GM12878 (cell line): Measurements from ENCODE around the gene GJB4. TPM values are rescaled to one million over a fixed set of nuclear protein-coding genes. Genes with fewer than 3 reads are reported as not detected.

Source experiments
- ATAC-seq: fragments of 200-7000 bp; cut with Tn5 transposase; 3 replicates; pipeline ENCODE4 v1.9.1; 2020; ENCODE audit warnings: mild to moderate bottlenecking, moderate library complexity
- BruUV-seq: library from RNA; stranded (reverse); fragments of 400-500 nt; replicated peaks from 2 replicates; lab custom pipeline; 2021; lab: Mats Ljungman, UMichigan
- CTCF ChIA-PET: fragments of 300-600 bp; sonication (Branson Sonifier 250); formaldehyde crosslinking; extraction: SDS; loops from one replicate; lab custom pipeline; 2021; ENCODE audit warnings: inconsistent platforms; lab: Yijun Ruan, JAX
- POLR2A ChIA-PET: fragments of 350-600 bp; formaldehyde crosslinking; extraction: SDS; loops from one replicate; lab custom pipeline; 2021; ENCODE audit warnings: inconsistent platforms; lab: Charles Lee
- RAD21 ChIA-PET: fragments of 300-600 bp; sonication (Branson Sonifier 250); formaldehyde crosslinking; loops from one replicate; lab custom pipeline; 2023; ENCODE audit warnings: antibody characterized with exemption; ENCODE audit not compliant: unreplicated experiment; lab: Charles Lee
- SMC1A ChIA-PET: fragments of 300-600 bp; sonication (Branson Sonifier 250); formaldehyde crosslinking; loops from one replicate; lab custom pipeline; 2023; ENCODE audit not compliant: unreplicated experiment, uncharacterized antibody; lab: Charles Lee
- DNase-seq: peaks from one replicate; pipeline ENCODE4 v3.0.0-alpha.2; 2011; ENCODE audit warnings: low read depth, low spot score
- FAIRE-seq: peaks from 3 replicates; lab custom pipeline; 2011; peaks lifted over from hg19 to GRCh38; lab: Jason Lieb, UNC
- H2AFZ ChIP-seq: 2 replicates; pipeline ENCODE4 v1.6.0; 2011; ENCODE audit warnings: low read depth, low read length, control low read depth; ENCODE audit not compliant: control insufficient read depth
- H3K27ac ChIP-seq: 2 replicates; pipeline ENCODE4 v1.5.1; 2011; ENCODE audit warnings: control low read depth; ENCODE audit not compliant: control insufficient read depth, insufficient read depth
- H3K27me3 ChIP-seq, 2 experiments: replicated peaks in 1 of 2; 2 replicates each; pipeline versions ENCODE4 v1.6.0 to v1.6.1; 2011; ENCODE audit warnings: low read length in 1 of 2; ENCODE audit not compliant: control insufficient read depth in 2 of 2, insufficient read depth in 2 of 2
- H3K36me3 ChIP-seq, 2 experiments: 2 replicates each; pipeline ENCODE4 v1.5.1; 2011; ENCODE audit warnings: low read length in 1 of 2; ENCODE audit not compliant: control insufficient read depth in 2 of 2, insufficient read depth in 2 of 2
- H3K4me1 ChIP-seq: 2 replicates; pipeline ENCODE4 v1.6.1; 2011; ENCODE audit warnings: mild to moderate bottlenecking, low read length, moderate library complexity, mixed read lengths; ENCODE audit not compliant: control insufficient read depth, insufficient read depth
- H3K4me2 ChIP-seq: 2 replicates; pipeline ENCODE4 v1.6.0; 2011; ENCODE audit warnings: control low read depth; ENCODE audit not compliant: control insufficient read depth, insufficient read depth
- H3K4me3 ChIP-seq: fragments of 200-600 bp; sonication (generic); 2 replicates; pipeline ENCODE4 v1.5.1; 2016
- H3K79me2 ChIP-seq: 2 replicates; pipeline ENCODE4 v1.6.0; 2011; ENCODE audit warnings: low read length; ENCODE audit not compliant: control insufficient read depth, insufficient read depth
- H3K9ac ChIP-seq: 2 replicates; pipeline ENCODE4 v1.8.0; 2011; ENCODE audit warnings: low read length, control low read depth, mixed read lengths; ENCODE audit not compliant: control insufficient read depth, insufficient read depth
- H3K9me3 ChIP-seq: replicated peaks from 3 replicates; pipeline ENCODE4 v1.5.1; 2011; ENCODE audit warnings: mild to moderate bottlenecking, low read length; ENCODE audit not compliant: control insufficient read depth, insufficient read depth
- H4K20me1 ChIP-seq: 2 replicates; pipeline ENCODE4 v1.6.0; 2011; ENCODE audit not compliant: control insufficient read depth, insufficient read depth
- CBX3 ChIP-seq: fragments of 200-600 bp; sonication (generic); IDR thresholded peaks from 2 replicates; pipeline ENCODE4 v1.6.1; 2016; ENCODE audit warnings: low read depth, borderline replicate concordance
- CBX5 ChIP-seq: sonication (generic); IDR thresholded peaks from 2 replicates; pipeline ENCODE4 v1.6.1; 2016; ENCODE audit warnings: low read depth, moderate library complexity, mild to moderate bottlenecking, inconsistent platforms
- IRF4 ChIP-seq: IDR thresholded peaks from 2 replicates; pipeline ENCODE4 v1.6.1; 2011; ENCODE audit warnings: low read depth, low read length
- KAT2A ChIP-seq: conservative IDR thresholded peaks from 2 replicates; pipeline ENCODE4 v1.6.1; 2011; ENCODE audit warnings: low read depth, low read length; ENCODE audit not compliant: control insufficient read depth
- MYC ChIP-seq: IDR thresholded peaks from 2 replicates; pipeline ENCODE4 v1.6.1; 2011; ENCODE audit warnings: mild to moderate bottlenecking, low read length, moderate library complexity, inconsistent platforms; ENCODE audit not compliant: insufficient read depth, insufficient replicate concordance, insufficient read length, severe bottlenecking
- NBN ChIP-seq: fragments of 450-650 bp; IDR thresholded peaks from 2 replicates; pipeline ENCODE4 v1.6.1; 2016
- NFXL1 ChIP-seq: fragments of 450-650 bp; IDR thresholded peaks from 2 replicates; pipeline ENCODE4 v1.6.1; 2017; ENCODE audit warnings: antibody characterized with exemption, mild to moderate bottlenecking, borderline replicate concordance
- POLR2AphosphoS2 ChIP-seq: IDR thresholded peaks from 2 replicates; pipeline ENCODE4 v1.6.1; 2011; ENCODE audit warnings: low read depth, mild to moderate bottlenecking, low read length, improper control_type of control experiment, moderate library complexity
- SMAD5 ChIP-seq: IDR thresholded peaks from 2 replicates; pipeline ENCODE4 v1.6.1; 2016; ENCODE audit warnings: antibody characterized with exemption, low read depth
- TCF3 ChIP-seq: IDR thresholded peaks from 2 replicates; pipeline ENCODE4 v1.6.1; 2012; ENCODE audit warnings: low read depth, mild to moderate bottlenecking, low read length, borderline replicate concordance; ENCODE audit not compliant: insufficient read depth
- WRNIP1 ChIP-seq: IDR thresholded peaks from 2 replicates; pipeline ENCODE4 v1.6.1; 2011; ENCODE audit warnings: low read depth, low read length, improper control_type of control experiment, borderline replicate concordance
- in situ Hi-C: fragments of 300-500 bp; cut with MboI; formaldehyde crosslinking; loops from 9 replicates; pipeline ENCODE4 v1.14.3; 2018; ENCODE audit warnings: mixed read lengths
- intact Hi-C: fragments of 100-400 bp; cut with micrococcal nuclease; formaldehyde crosslinking; loops from one replicate; pipeline ENCODE4 v1.14.2; 2022; ENCODE audit not compliant: unreplicated experiment
- polyA plus RNA-seq, 11 experiments: library from polyadenylated mRNA; depleted of rRNA in 4 of 11; unstranded in 6 of 11; stranded (reverse) in 5 of 11; fragments of >200 nt; fragmentation: Nextera tagmentation in 4 of 11; fragmentation: Illumina TruSeq in 1 of 11; extraction: Ambion mirVana in 4 of 11; extraction: Trizol in 1 of 11; gene quantifications; 1 replicate in 1 of 11; 2 replicates in 10 of 11; pipeline versions ENCODE4 v1.2.1 to v1.2.3, GENCODE V29; 2011 to 2016; ENCODE audit warnings: inconsistent platforms in 2 of 11, missing spikeins in 2 of 11, low read depth in 1 of 11
- total RNA-seq, 4 experiments: library from RNA; depleted of rRNA in 3 of 4; stranded (reverse); fragments of >200 nt in 3 of 4; fragmentation: Illumina TruSeq in 1 of 4; extraction: Trizol in 1 of 4; gene quantifications; 2 replicates each; pipeline versions ENCODE4 v1.2.1 to v1.2.3, GENCODE V29; 2013 to 2021
- TF ChIP-seq, protein P1 (sequence below): fragments of 450-650 bp; IDR thresholded peaks from 2 replicates; pipeline ENCODE4 v1.6.1; 2017; ENCODE audit warnings: borderline replicate concordance

GJB4 gene
- total and polyA plus RNA-seq, 10 of the 15 experiments (the other 5 are each of a cell fraction or from before 2014, with no cell fraction given), result not detected

DNA sequence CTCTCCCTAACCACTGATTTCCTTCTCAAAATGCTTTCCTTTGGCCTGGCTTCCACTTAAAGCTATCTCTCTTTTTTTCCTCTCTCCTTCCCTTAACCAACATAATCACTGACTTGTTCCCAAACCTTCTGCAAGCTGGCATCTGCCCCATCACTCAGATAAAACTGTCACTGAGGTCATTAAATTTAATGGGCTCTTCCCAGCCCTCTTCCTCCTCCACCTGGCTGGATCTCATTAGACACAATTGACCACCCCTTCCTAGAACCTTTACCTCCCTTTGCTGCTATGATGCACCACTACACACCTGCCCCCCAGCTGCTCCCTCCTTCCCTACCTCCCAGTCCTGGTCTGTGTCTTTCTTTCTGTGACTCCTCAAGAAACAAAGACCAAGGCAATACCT lies 48.7 kb upstream of the GJB4 start:
- H3K27ac ChIP-seq, result no peak overlapping the region
- no peaks in the 10 kb centered on the region for H3K36me3 ChIP-seq
- CTCF ChIA-PET, result no interaction called here
- RAD21 ChIA-PET, result no interaction called here
- H3K79me2 ChIP-seq, result no peaks in the 10 kb centered on the region
- H3K4me3 ChIP-seq, result no peak overlapping the region
- ATAC-seq, result no peak
- no peak overlapping the region for H3K4me2 ChIP-seq
- peaks cover 0 to 2% of the 10 kb centered on the region in 2 experiments; a peak in 1 of 4 replicates for H3K27me3 ChIP-seq
- in situ Hi-C loops (no loop called here), intact Hi-C loops (no loop called here)
- H3K9ac ChIP-seq, result no peak overlapping the region
- no peaks in the 10 kb centered on the region for H3K4me1 ChIP-seq
- DNase-seq, result no peak
- H4K20me1 ChIP-seq, result no peaks in the 10 kb centered on the region
- H2AFZ ChIP-seq, result no peak overlapping the region
- BruUV-seq, result no TSS peak
- FAIRE-seq, result no peak
- POLR2A ChIA-PET, result no interaction called here
- no peaks in the 10 kb centered on the region for H3K9me3 ChIP-seq
- SMC1A ChIA-PET, result no interaction called here
- TF ChIP-seq CBX5 (no peak), TCF3 (no peak), IRF4 (no peak), KAT2A (no peak), NFXL1 (no peak), SMAD5 (no peak), POLR2AphosphoS2 (no peak), CBX3 (no peak), NBN (no peak), MYC (no peak), WRNIP1 (no peak)
- TF ChIP-seq, protein P1, sequence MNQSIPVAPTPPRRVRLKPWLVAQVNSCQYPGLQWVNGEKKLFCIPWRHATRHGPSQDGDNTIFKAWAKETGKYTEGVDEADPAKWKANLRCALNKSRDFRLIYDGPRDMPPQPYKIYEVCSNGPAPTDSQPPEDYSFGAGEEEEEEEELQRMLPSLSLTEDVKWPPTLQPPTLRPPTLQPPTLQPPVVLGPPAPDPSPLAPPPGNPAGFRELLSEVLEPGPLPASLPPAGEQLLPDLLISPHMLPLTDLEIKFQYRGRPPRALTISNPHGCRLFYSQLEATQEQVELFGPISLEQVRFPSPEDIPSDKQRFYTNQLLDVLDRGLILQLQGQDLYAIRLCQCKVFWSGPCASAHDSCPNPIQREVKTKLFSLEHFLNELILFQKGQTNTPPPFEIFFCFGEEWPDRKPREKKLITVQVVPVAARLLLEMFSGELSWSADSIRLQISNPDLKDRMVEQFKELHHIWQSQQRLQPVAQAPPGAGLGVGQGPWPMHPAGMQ, result no peak
- TF ChIP-seq, all 136 proteins: peak for 0
